IMR-90 (cell line): Measurements from ENCODE around the gene OR13J1. TPM values are rescaled to one million over a fixed set of nuclear protein-coding genes. Genes with fewer than 3 reads are reported as not detected.
"Not testable (repeated sequence)": the region's sequence is repeated elsewhere in the genome, so short reads cannot be mapped to it uniquely, and the experiment has no call there.

Experiments
- ATAC-seq: fragments of 200-7000 bp; cut with Tn5 transposase; 2 replicates; pipeline ENCODE4 v1.9.1; 2020; ENCODE audit warnings: low read depth, mild to moderate bottlenecking, moderate library complexity
- BruUV-seq: library from RNA; stranded (reverse); fragments of 400-500 nt; replicated peaks from 2 replicates; lab custom pipeline; 2021; lab: Mats Ljungman, UMichigan
- CTCF ChIA-PET: fragments of 300-600 bp; formaldehyde crosslinking; extraction: SDS; loops from one replicate; lab custom pipeline; 2021; ENCODE audit warnings: antibody characterized with exemption; lab: Yijun Ruan, JAX
- POLR2A ChIA-PET: fragments of 300-600 bp; sonication (Branson Sonifier 250); formaldehyde crosslinking; loops from one replicate; lab custom pipeline; 2022; ENCODE audit warnings: antibody characterized with exemption; ENCODE audit not compliant: unreplicated experiment; lab: Charles Lee
- DNase-seq: peaks from one replicate; pipeline ENCODE4 v3.0.0; 2013
- H2AFZ ChIP-seq: replicated peaks from 2 replicates; pipeline ENCODE3; 2013; ENCODE audit warnings: low read length, mild to moderate bottlenecking; ENCODE audit not compliant: poor library complexity
- H2AK5ac ChIP-seq: 2 replicates; pipeline ENCODE4 v1.6.1; 2013; ENCODE audit warnings: low read depth, low read length, inconsistent platforms
- H2AK9ac ChIP-seq: replicated peaks from 2 replicates; pipeline ENCODE3; 2013; ENCODE audit warnings: mild to moderate bottlenecking, low read depth, low read length, moderate library complexity; ENCODE audit not compliant: poor library complexity
- H2BK120ac ChIP-seq: 2 replicates; pipeline ENCODE4 v1.6.1; 2013; ENCODE audit warnings: low read depth, low read length, inconsistent platforms
- H2BK15ac ChIP-seq: 3 replicates; pipeline ENCODE4 v1.6.1; 2013; ENCODE audit warnings: low read depth, low read length, inconsistent platforms
- H2BK20ac ChIP-seq: 2 replicates; pipeline ENCODE4 v1.6.1; 2013; ENCODE audit warnings: low read depth, mild to moderate bottlenecking, inconsistent platforms, low read length, moderate library complexity
- H2BK5ac ChIP-seq: 2 replicates; pipeline ENCODE4 v1.6.1; 2013; ENCODE audit warnings: mild to moderate bottlenecking, low read depth, low read length, inconsistent platforms; ENCODE audit not compliant: poor library complexity, severe bottlenecking
- H3K14ac ChIP-seq: replicated peaks from 2 replicates; pipeline ENCODE4 v1.6.1; 2013; ENCODE audit warnings: low read depth, low read length, inconsistent platforms
- H3K18ac ChIP-seq: 2 replicates; pipeline ENCODE4 v1.6.1; 2013; ENCODE audit warnings: low read depth, low read length, control low read depth
- H3K23ac ChIP-seq: 2 replicates; pipeline ENCODE4 v1.6.1; 2013; ENCODE audit warnings: low read depth, low read length, inconsistent platforms
- H3K27ac ChIP-seq: 2 replicates; pipeline ENCODE4 v1.5.1; 2013; ENCODE audit warnings: mild to moderate bottlenecking, control low read depth, low read length; ENCODE audit not compliant: insufficient read depth
- H3K27me3 ChIP-seq: 2 replicates; pipeline ENCODE4 v1.6.1; 2013; ENCODE audit warnings: low read length; ENCODE audit not compliant: control insufficient read depth, insufficient read depth
- H3K36me3 ChIP-seq: 2 replicates; pipeline ENCODE4 v1.6.1; 2013; ENCODE audit warnings: low read length, mixed read lengths; ENCODE audit not compliant: control insufficient read depth, insufficient read depth
- H3K4ac ChIP-seq: 2 replicates; pipeline ENCODE4 v1.6.1; 2013; ENCODE audit warnings: low read depth, low read length, inconsistent platforms
- H3K4me1 ChIP-seq: 2 replicates; pipeline ENCODE4 v1.6.1; 2013; ENCODE audit warnings: low read length, mixed read lengths; ENCODE audit not compliant: control insufficient read depth, insufficient read depth
- H3K4me2 ChIP-seq: 2 replicates; pipeline ENCODE4 v1.6.1; 2013; ENCODE audit warnings: low read depth, mild to moderate bottlenecking, control low read depth, low read length, moderate library complexity
- H3K4me3 ChIP-seq: 2 replicates; pipeline ENCODE4 v1.5.1; 2013; ENCODE audit warnings: low read depth, mild to moderate bottlenecking, control low read depth, low read length, moderate library complexity; ENCODE audit not compliant: insufficient read depth
- H3K56ac ChIP-seq: 2 replicates; pipeline ENCODE4 v1.6.1; 2013; ENCODE audit warnings: low read length, inconsistent platforms; ENCODE audit not compliant: insufficient read depth; ENCODE audit errors: extremely low read depth
- H3K79me1 ChIP-seq, 2 experiments: 2 replicates each; pipeline ENCODE4 v1.6.1; 2013; ENCODE audit warnings: low read length in 2 of 2, inconsistent platforms in 1 of 2, low read depth in 1 of 2
- H3K9ac ChIP-seq: 2 replicates; pipeline ENCODE4 v1.6.1; 2013; ENCODE audit warnings: low read depth, low read length, control low read depth
- H3K9me1 ChIP-seq: 2 replicates; pipeline ENCODE4 v1.6.1; 2013; ENCODE audit warnings: low read length, inconsistent platforms; ENCODE audit not compliant: insufficient read depth
- H3K9me3 ChIP-seq: 2 replicates; pipeline ENCODE4 v1.6.1; 2013; ENCODE audit warnings: low read length; ENCODE audit not compliant: control insufficient read depth, insufficient read depth
- H4K20me1 ChIP-seq: 2 replicates; pipeline ENCODE4 v1.6.1; 2013; ENCODE audit warnings: low read length, inconsistent platforms; ENCODE audit not compliant: insufficient read depth
- H4K5ac ChIP-seq: 2 replicates; pipeline ENCODE4 v1.6.1; 2013; ENCODE audit warnings: mild to moderate bottlenecking, low read depth, low read length, control low read depth
- H4K8ac ChIP-seq, 2 experiments: 2 replicates each; pipeline ENCODE4 v1.6.1; 2013; ENCODE audit warnings: low read depth in 2 of 2, low read length in 2 of 2, control low read depth in 1 of 2, inconsistent platforms in 1 of 2
- H4K91ac ChIP-seq: 2 replicates; pipeline ENCODE4 v1.6.1; 2013; ENCODE audit warnings: low read depth, low read length, inconsistent platforms; ENCODE audit not compliant: insufficient read depth
- BHLHE40 ChIP-seq: fragments of 150-350 bp; IDR thresholded peaks from 2 replicates; pipeline ENCODE4 v1.6.1; 2016; ENCODE audit warnings: mild to moderate bottlenecking, low read depth, low read length
- CHD1 ChIP-seq: IDR thresholded peaks from 2 replicates; pipeline ENCODE4 v1.6.1; 2012; ENCODE audit warnings: low read depth, low read length, improper control_type of control experiment
- ELK1 ChIP-seq: fragments of 150-350 bp; IDR thresholded peaks from 2 replicates; pipeline ENCODE4 v1.6.1; 2016; ENCODE audit warnings: low read depth, mild to moderate bottlenecking, low read length, moderate library complexity, borderline replicate concordance
- MAZ ChIP-seq: IDR thresholded peaks from 2 replicates; pipeline ENCODE4 v1.6.1; 2012; ENCODE audit warnings: low read depth, mild to moderate bottlenecking, low read length, improper control_type of control experiment, moderate library complexity, borderline replicate concordance
- RAD21 ChIP-seq: IDR thresholded peaks from 2 replicates; pipeline ENCODE4 v1.6.1; 2012; ENCODE audit warnings: low read length, improper control_type of control experiment
- RCOR1 ChIP-seq: IDR thresholded peaks from 2 replicates; pipeline ENCODE4 v1.6.1; 2012; ENCODE audit warnings: mild to moderate bottlenecking, low read length, improper control_type of control experiment; ENCODE audit not compliant: insufficient replicate concordance
- WGBS, 2 experiments: methylation state at CpG; one replicate each; pipeline versions ENCODE4 v1.1.5 to v1.1.7; 2013; ENCODE audit warnings: missing lambda C conversion rate in 2 of 2; ENCODE audit not compliant: insufficient read length in 1 of 2; ENCODE audit errors: extremely low coverage in 2 of 2; 5-methylcytosine and 5-hydroxymethylcytosine counted together
- dilution Hi-C: fragments of 300-500 bp; cut with HindIII; formaldehyde crosslinking; loops from one replicate; pipeline ENCODE4 v1.14.3; 2018; ENCODE audit warnings: low sequenced_read_pairs; ENCODE audit not compliant: unreplicated experiment
- in situ Hi-C: fragments of 300-500 bp; cut with MboI; formaldehyde crosslinking; loops from 3 replicates; pipeline ENCODE4 v1.14.3; 2019; ENCODE audit warnings: low sequenced_read_pairs, inconsistent platforms, mixed read lengths
- intact Hi-C: fragments of 100-400 bp; cut with micrococcal nuclease; formaldehyde crosslinking; loops from 2 replicates; pipeline ENCODE4 v1.10.0; 2022
- polyA plus RNA-seq, 3 experiments: library from polyadenylated mRNA; depleted of rRNA; stranded (reverse); fragments of >200 nt; gene quantifications; 2 replicates each; pipeline ENCODE4 v1.2.3, GENCODE V29; 2012; ENCODE audit warnings: low replicate concordance in 1 of 3
- total RNA-seq: library from RNA; depleted of rRNA; stranded (reverse); fragments of >200 nt; gene quantifications from 2 replicates; pipeline ENCODE4 v1.2.3, GENCODE V29; 2012

The OR13J1 gene
- total and polyA plus RNA-seq, 2 of the 4 experiments (the other 2 are of a cell fraction) = not detected

- dilution Hi-C loops (no loop called here), in situ Hi-C loops (no loop called here), intact Hi-C loops (no loop called here)
- Histone ChIP-seq H3K79me1 (no peaks in the 10 kb centered on the region), H3K36me3 (no peaks in the 10 kb centered on the region), H2AFZ (no peak overlapping the region), H2AK9ac (no peak overlapping the region), H3K23ac (no peak overlapping the region), H4K5ac (no peak overlapping the region), H3K4ac (no peak overlapping the region), H3K14ac (no peak overlapping the region), H3K27ac (no peak overlapping the region), H2AK5ac (no peak overlapping the region), H3K9ac (no peak overlapping the region), H4K20me1 (no peaks in the 10 kb centered on the region), H3K56ac (no peak overlapping the region), H2BK5ac (no peak overlapping the region), H3K4me3 (no peak overlapping the region), H3K27me3 (peaks cover 26% of the 10 kb centered on the region), H4K8ac (no peak overlapping the region), H3K9me1 (no peaks in the 10 kb centered on the region), H3K9me3 (no peaks in the 10 kb centered on the region), H3K4me2 (no peak overlapping the region), H2BK20ac (no peak overlapping the region), H2BK120ac (no peak overlapping the region), H2BK15ac (no peak overlapping the region), H4K91ac (no peak overlapping the region), H3K4me1 (no peaks in the 10 kb centered on the region), H3K18ac (no peak overlapping the region)
- POLR2A ChIA-PET = no interaction called here
- BruUV-seq = no TSS peak
- ATAC-seq (no peak), DNase-seq (no peak)
- CTCF ChIA-PET = interaction anchor here (0.6 kb wide), 1 partner anchor 17 kb away, joined by 3 read pairs; no protein-coding TSS in a partner anchor
- TF ChIP-seq BHLHE40 (no peak), RCOR1 (no peak), RAD21 (no peak), MAZ (no peak), CHD1 (no peak), ELK1 (no peak)
Observed at GRCh38 chr9:35898337-35898736, 28.1 kb upstream of the OR13J1 start.

GRCh38 chr9:35897376-35898099 is 27.3 kb upstream of the OR13J1 start:
- POLR2A ChIA-PET, H3K9me3 ChIP-seq, H3K36me3 ChIP-seq, H3K27ac ChIP-seq, H3K4me3 ChIP-seq, H3K14ac ChIP-seq, H2BK20ac ChIP-seq, H3K9ac ChIP-seq, in situ Hi-C loops, H2BK120ac ChIP-seq, DNase-seq, ATAC-seq, H3K9me1 ChIP-seq, H3K4me1 ChIP-seq, H3K79me1 ChIP-seq, H3K56ac ChIP-seq, H2BK15ac ChIP-seq, H2AK5ac ChIP-seq, intact Hi-C loops, dilution Hi-C loops, H4K20me1 ChIP-seq, BruUV-seq, H2AK9ac ChIP-seq, H3K18ac ChIP-seq, H2BK5ac ChIP-seq, H2AFZ ChIP-seq, H4K91ac ChIP-seq, H3K4me2 ChIP-seq, H3K4ac ChIP-seq, H4K5ac ChIP-seq, H4K8ac ChIP-seq, H3K23ac ChIP-seq: not testable (repeated sequence)
- peaks cover 30% of the 10 kb centered on the region for H3K27me3 ChIP-seq
- CTCF ChIA-PET = interaction anchor here (0.6 to 2.4 kb wide), 3 partner anchors 15 to 48 kb away, joined by 3 to 7 read pairs (median 3); no protein-coding TSS in a partner anchor
- no CpG with 5 or more reads among the region's 7 CpGs for WGBS, 2 experiments
